Endothelial cell of umbilical vein (primary cell): ENCODE results near the gene PLA2G4B. TPM values are rescaled to one million over a fixed set of nuclear protein-coding genes. Genes with fewer than 3 reads are reported as not detected.

Experiments used
- BruUV-seq: library from RNA; stranded (reverse); fragments of 400-500 nt; replicated peaks from 2 replicates; lab custom pipeline; 2021; lab: Mats Ljungman, UMichigan
- CTCF ChIA-PET: fragments of 300-600, 350-600 bp; sonication (Branson Sonifier 250); formaldehyde crosslinking; loops from one replicate; lab custom pipeline; 2021; ENCODE audit warnings: antibody characterized with exemption, inconsistent platforms; lab: Charles Lee
- POLR2A ChIA-PET: fragments of 300-600, 350-600 bp; sonication (Branson Sonifier 250); formaldehyde crosslinking; loops from one replicate; lab custom pipeline; 2021; ENCODE audit warnings: antibody characterized with exemption, inconsistent platforms; lab: Charles Lee
- DNase-seq: peaks from one replicate; pipeline ENCODE4 v3.0.0-alpha.2; 2011; ENCODE audit warnings: low read depth, low spot score
- FAIRE-seq: peaks from 2 replicates; lab custom pipeline; 2011; peaks lifted over from hg19 to GRCh38; lab: Jason Lieb, UNC
- H2AFZ ChIP-seq: 2 replicates; pipeline ENCODE4 v1.6.0; 2012; ENCODE audit warnings: low read depth, low read length, control low read depth, inconsistent platforms
- H3K27ac ChIP-seq: 2 replicates; pipeline ENCODE4 v1.5.1; 2011; ENCODE audit warnings: low read depth, mild to moderate bottlenecking, control low read depth, low read length, moderate library complexity; ENCODE audit not compliant: insufficient read depth
- H3K27me3 ChIP-seq, 2 experiments: 2 replicates each; pipeline versions ENCODE4 v1.6.0 to v1.6.1; 2011; ENCODE audit warnings: low read length in 2 of 2, mixed read lengths in 1 of 2; ENCODE audit not compliant: control insufficient read depth in 2 of 2, insufficient read depth in 2 of 2
- H3K36me3 ChIP-seq, 2 experiments: 2 replicates in 1 of 2; 3 replicates in 1 of 2; pipeline ENCODE4 v1.5.1; 2011; ENCODE audit warnings: low read length in 2 of 2, mild to moderate bottlenecking in 1 of 2, moderate library complexity in 1 of 2; ENCODE audit not compliant: control insufficient read depth in 2 of 2, insufficient read depth in 2 of 2; ENCODE audit errors: extremely low read depth in 1 of 2
- H3K4me1 ChIP-seq: 3 replicates; pipeline ENCODE4 v1.5.1; 2011; ENCODE audit warnings: mild to moderate bottlenecking, low read length; ENCODE audit not compliant: control insufficient read depth, insufficient read depth; ENCODE audit errors: extremely low read depth
- H3K4me2 ChIP-seq: 2 replicates; pipeline ENCODE4 v1.6.1; 2011; ENCODE audit warnings: low read length, control low read depth, mixed read lengths; ENCODE audit not compliant: insufficient read depth
- H3K4me3 ChIP-seq, 3 experiments: fragments of 200-600 bp in 1 of 3; sonication (generic), shearing (Covaris generic) in 1 of 3; replicated peaks in 1 of 3; 2 replicates each; pipeline ENCODE4 v1.5.1; 2011 to 2016; ENCODE audit warnings: control low read depth in 3 of 3, low read length in 3 of 3, mild to moderate bottlenecking in 2 of 3, inconsistent platforms in 1 of 3, low read depth in 1 of 3, moderate library complexity in 1 of 3; ENCODE audit not compliant: insufficient read depth in 1 of 3
- H3K79me2 ChIP-seq: 2 replicates; pipeline ENCODE4 v1.6.0; 2012; ENCODE audit warnings: low read length, inconsistent platforms; ENCODE audit not compliant: control insufficient read depth, insufficient read depth
- H3K9ac ChIP-seq: replicated peaks from 2 replicates; pipeline ENCODE3; 2011; ENCODE audit warnings: low read length, control low read depth; ENCODE audit not compliant: insufficient read depth; ENCODE audit errors: extremely low read depth
- H3K9me1 ChIP-seq: replicated peaks from 3 replicates; pipeline ENCODE4 v1.6.0; 2011; ENCODE audit warnings: mild to moderate bottlenecking, low read length; ENCODE audit not compliant: control insufficient read depth, insufficient read depth; ENCODE audit errors: extremely low read depth
- H3K9me3 ChIP-seq: replicated peaks from 2 replicates; pipeline ENCODE4 v1.5.1; 2012; ENCODE audit warnings: low read length, inconsistent platforms; ENCODE audit not compliant: control insufficient read depth, insufficient read depth
- H4K20me1 ChIP-seq: replicated peaks from 2 replicates; pipeline ENCODE3; 2011; ENCODE audit warnings: mild to moderate bottlenecking, low read length; ENCODE audit not compliant: control insufficient read depth, insufficient read depth; ENCODE audit errors: extremely low read depth
- EZH2 ChIP-seq: IDR thresholded peaks from 2 replicates; pipeline ENCODE4 v1.6.1; 2012; ENCODE audit warnings: borderline replicate concordance, low read depth, mild to moderate bottlenecking, moderate library complexity, low read length, inconsistent platforms; ENCODE audit not compliant: severe bottlenecking
- GATA2 ChIP-seq: IDR thresholded peaks from 2 replicates; pipeline ENCODE4 v1.7.0; 2011; ENCODE audit warnings: low read depth, mild to moderate bottlenecking, moderate library complexity, mixed read lengths, low read length; ENCODE audit not compliant: insufficient read length, insufficient read depth
- MYC ChIP-seq: IDR thresholded peaks from one replicate; pipeline ENCODE4 v1.6.1; 2011; ENCODE audit warnings: mild to moderate bottlenecking, low read depth, low read length
- POLR2A ChIP-seq: IDR thresholded peaks from 2 replicates; pipeline ENCODE4 v1.6.1; 2012; ENCODE audit warnings: low read depth, mild to moderate bottlenecking, control low read depth, low read length
- dilution Hi-C: fragments of 300-500 bp; cut with MboI; formaldehyde crosslinking; loops from one replicate; pipeline ENCODE4 v1.15.0; 2019; ENCODE audit warnings: low sequenced_read_pairs; ENCODE audit not compliant: extremely low pct_ligation_motif_present
- intact Hi-C: fragments of 100-400 bp; cut with micrococcal nuclease; formaldehyde crosslinking; loops from one replicate; pipeline ENCODE4 v1.10.0; 2022
- polyA plus RNA-seq, 4 experiments: library from polyadenylated mRNA; depleted of rRNA in 3 of 4; stranded (reverse) in 3 of 4; unstranded in 1 of 4; fragments of >200 nt; gene quantifications; 2 replicates each; pipeline versions ENCODE4 v1.2.1 to v1.2.3, GENCODE V29; 2011 to 2012; ENCODE audit warnings: missing spikeins in 1 of 4
- total RNA-seq: library from RNA; stranded (reverse); gene quantifications from 2 replicates; pipeline ENCODE4 v1.2.3, GENCODE V29; 2021
- TF ChIP-seq, protein P1 (sequence below), 2 donors: IDR thresholded peaks; 1 replicate in 1 of 2; 2 replicates in 1 of 2; pipeline ENCODE4 v1.5.1; 2011; ENCODE audit warnings: low read length in 2 of 2, mild to moderate bottlenecking in 2 of 2, moderate library complexity in 2 of 2, control low read depth in 1 of 2, inconsistent platforms in 1 of 2, low read depth in 1 of 2; ENCODE audit not compliant: insufficient read depth in 1 of 2; ENCODE audit errors: extremely low read depth in 1 of 2
- TF ChIP-seq, protein P2 (sequence below): IDR thresholded peaks from 2 replicates; pipeline ENCODE4 v1.6.1; 2011; ENCODE audit not compliant: insufficient read depth, insufficient read length

The PLA2G4B gene
- total and polyA plus RNA-seq, 2 donors (not counting 3 experiments of a cell fraction or from before 2014, with no cell fraction given), result 4.0 to 7.9 TPM

DNA sequence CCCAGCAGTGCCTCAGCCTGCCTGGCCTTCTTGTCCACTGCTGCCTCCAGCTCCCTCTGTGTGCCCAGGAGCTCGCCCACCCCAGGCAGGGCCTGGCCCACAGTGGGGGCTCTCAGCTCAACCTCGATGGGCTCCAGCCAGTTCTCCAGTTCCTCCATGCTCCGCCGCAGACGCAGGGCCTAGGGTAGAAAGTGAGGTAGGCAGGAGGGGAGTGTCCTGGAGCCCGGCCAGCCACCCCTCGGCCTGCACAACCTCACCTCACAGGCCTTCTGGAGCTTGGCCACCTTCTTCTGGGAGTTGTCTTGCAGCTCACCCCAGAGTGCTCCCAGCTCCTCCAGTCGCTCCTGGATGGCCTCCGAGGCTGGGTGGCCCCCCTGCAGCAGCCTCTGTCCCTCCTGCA lies 18.7 kb downstream of the PLA2G4B start:
- no peaks in the 10 kb centered on the region for H3K4me1 ChIP-seq
- CTCF ChIA-PET, result interaction anchor here (0.9 to 2.0 kb wide), 2 partner anchors 19 to 47 kb away, joined by 3 to 6 read pairs; no protein-coding TSS in a partner anchor
- H2AFZ ChIP-seq, result no peak overlapping the region
- no peaks in the 10 kb centered on the region for H3K9me1 ChIP-seq
- no peaks in the 10 kb centered on the region for H3K79me2 ChIP-seq
- no peak overlapping the region for H3K4me3 ChIP-seq
- no TSS peak for BruUV-seq
- no peaks in the 10 kb centered on the region for H3K9me3 ChIP-seq
- no peak overlapping the region for H3K4me2 ChIP-seq
- H4K20me1 ChIP-seq, result no peaks in the 10 kb centered on the region
- H3K27ac ChIP-seq, result no peak overlapping the region
- peaks cover 5 to 44% of the 10 kb centered on the region in 2 experiments for H3K36me3 ChIP-seq
- TF ChIP-seq, protein P1, sequence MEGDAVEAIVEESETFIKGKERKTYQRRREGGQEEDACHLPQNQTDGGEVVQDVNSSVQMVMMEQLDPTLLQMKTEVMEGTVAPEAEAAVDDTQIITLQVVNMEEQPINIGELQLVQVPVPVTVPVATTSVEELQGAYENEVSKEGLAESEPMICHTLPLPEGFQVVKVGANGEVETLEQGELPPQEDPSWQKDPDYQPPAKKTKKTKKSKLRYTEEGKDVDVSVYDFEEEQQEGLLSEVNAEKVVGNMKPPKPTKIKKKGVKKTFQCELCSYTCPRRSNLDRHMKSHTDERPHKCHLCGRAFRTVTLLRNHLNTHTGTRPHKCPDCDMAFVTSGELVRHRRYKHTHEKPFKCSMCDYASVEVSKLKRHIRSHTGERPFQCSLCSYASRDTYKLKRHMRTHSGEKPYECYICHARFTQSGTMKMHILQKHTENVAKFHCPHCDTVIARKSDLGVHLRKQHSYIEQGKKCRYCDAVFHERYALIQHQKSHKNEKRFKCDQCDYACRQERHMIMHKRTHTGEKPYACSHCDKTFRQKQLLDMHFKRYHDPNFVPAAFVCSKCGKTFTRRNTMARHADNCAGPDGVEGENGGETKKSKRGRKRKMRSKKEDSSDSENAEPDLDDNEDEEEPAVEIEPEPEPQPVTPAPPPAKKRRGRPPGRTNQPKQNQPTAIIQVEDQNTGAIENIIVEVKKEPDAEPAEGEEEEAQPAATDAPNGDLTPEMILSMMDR (IDR thresholded peaks at IDR 0.05; ENCODE audit: extremely low read depth in 1 of 2, insufficient read depth in 1 of 2, low read depth in 1 of 2, low read length in 2 of 2), result no peak
- no peak for TF ChIP-seq MYC
- TF ChIP-seq GATA2, result no peak
- intact Hi-C loops (no loop called here), dilution Hi-C loops (no loop called here)
- no peak for FAIRE-seq
- POLR2A ChIA-PET, result no interaction called here
- DNase-seq, result no peak
- H3K9ac ChIP-seq, result no peak overlapping the region
- H3K27me3 ChIP-seq, result no peaks in the 10 kb centered on the region

DNA sequence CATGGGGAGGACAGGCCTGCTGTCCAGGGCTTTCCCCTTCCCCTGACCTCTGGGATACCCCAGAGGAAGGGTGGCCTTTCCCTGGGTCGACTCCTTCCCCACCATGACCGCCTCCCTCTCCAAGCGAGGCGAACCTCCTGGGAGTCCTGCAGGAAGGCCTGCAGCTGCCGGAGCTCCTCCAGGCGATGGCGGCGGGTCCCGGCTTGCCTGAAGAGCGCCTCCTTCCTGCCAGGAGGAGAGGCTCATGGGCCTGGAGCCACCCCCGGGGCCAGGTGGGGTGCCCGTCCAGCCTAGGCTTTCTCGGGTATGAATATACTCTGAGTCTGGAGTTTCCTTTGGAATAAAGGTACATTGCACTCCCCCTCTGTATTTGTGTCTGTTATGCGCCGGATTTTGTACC lies 20.1 kb downstream of the PLA2G4B start:
- BruUV-seq, result no TSS peak
- ChIA-PET POLR2A (no interaction called here), CTCF (interaction anchor here (0.7 to 2.0 kb wide), 3 partner anchors 12 to 46 kb away, joined by 3 to 6 read pairs (median 3); no protein-coding TSS in a partner anchor)
- H3K79me2 ChIP-seq, result no peaks in the 10 kb centered on the region
- H3K27me3 ChIP-seq, result no peaks in the 10 kb centered on the region
- H3K36me3 ChIP-seq, result peaks cover 5 to 48% of the 10 kb centered on the region in 2 experiments
- no peaks in the 10 kb centered on the region for H3K9me3 ChIP-seq
- H3K9ac ChIP-seq, result no peak overlapping the region
- H3K9me1 ChIP-seq, result no peaks in the 10 kb centered on the region
- no peaks in the 10 kb centered on the region for H4K20me1 ChIP-seq
- no peak overlapping the region for H3K4me2 ChIP-seq
- DNase-seq (no peak), FAIRE-seq (no peak)
- H2AFZ ChIP-seq, result no peak overlapping the region
- H3K4me3 ChIP-seq, result no peak overlapping the region
- TF ChIP-seq POLR2A (no peak), EZH2 (no peak)
- TF ChIP-seq, protein P2, sequence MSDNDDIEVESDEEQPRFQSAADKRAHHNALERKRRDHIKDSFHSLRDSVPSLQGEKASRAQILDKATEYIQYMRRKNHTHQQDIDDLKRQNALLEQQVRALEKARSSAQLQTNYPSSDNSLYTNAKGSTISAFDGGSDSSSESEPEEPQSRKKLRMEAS, result no peak
- TF ChIP-seq, protein P1 (IDR thresholded peaks at IDR 0.05; ENCODE audit: extremely low read depth in 1 of 2, insufficient read depth in 1 of 2, low read depth in 1 of 2, low read length in 2 of 2), result no peak
- intact Hi-C loops, result no loop called here
- dilution Hi-C loops, result no loop called here
- H3K4me1 ChIP-seq, result no peaks in the 10 kb centered on the region
- H3K27ac ChIP-seq, result no peak overlapping the region
